HG03196 (cell line): ENCODE results near the gene OVCH2.
"Not testable (repeated sequence)": the region's sequence is repeated elsewhere in the genome, so short reads cannot be mapped to it uniquely, and the experiment has no call there.

Experiments used
- ATAC-seq: cut with Tn5 transposase; IDR thresholded peaks from one replicate; pipeline ENCODE4 v1.9.1; 2021; ENCODE audit not compliant: unreplicated experiment

Gene OVCH2

GRCh38 chr11:7672276-7672959 lies 33.9 kb downstream of the OVCH2 start:
- ATAC-seq = no peak

GRCh38 chr11:7671347-7672215 lies 34.7 kb downstream of the OVCH2 start:
- ATAC-seq = peak; percentile 55

GRCh38 chr11:7670641-7671040 lies 35.6 kb downstream of the OVCH2 start:
- ATAC-seq = no peak

GRCh38 chr11:7668911-7669310 lies 37.4 kb downstream of the OVCH2 start:
- ATAC-seq = no peak

- no peak for ATAC-seq
Observed at GRCh38 chr11:7668464-7668863, 37.8 kb downstream of the OVCH2 start.

GRCh38 chr11:7667460-7667859 lies 38.8 kb downstream of the OVCH2 start:
- no peak for ATAC-seq

GRCh38 chr11:7666292-7666866 lies 39.9 kb downstream of the OVCH2 start:
- no peak for ATAC-seq

GRCh38 chr11:7665473-7666291 lies 40.6 kb downstream of the OVCH2 start:
- ATAC-seq = peak; percentile 92

GRCh38 chr11:7664867-7665266 lies 41.4 kb downstream of the OVCH2 start:
- ATAC-seq = no peak

GRCh38 chr11:7663531-7663930 lies 42.7 kb downstream of the OVCH2 start:
- ATAC-seq = not testable (repeated sequence)

GRCh38 chr11:7657306-7658025 lies 48.8 kb downstream of the OVCH2 start:
- ATAC-seq = no peak

- no peak for ATAC-seq
Observed at GRCh38 chr11:7656704-7657103, 49.6 kb downstream of the OVCH2 start.

- no peak for ATAC-seq
Observed at GRCh38 chr11:7655253-7656217, 50.7 kb downstream of the OVCH2 start.

- no peak for ATAC-seq
Observed at GRCh38 chr11:7654195-7654705, 52.0 kb downstream of the OVCH2 start.

GRCh38 chr11:7651700-7652099 lies 54.6 kb downstream of the OVCH2 start:
- no peak for ATAC-seq

GRCh38 chr11:7651140-7651551 lies 55.1 kb downstream of the OVCH2 start:
- no peak for ATAC-seq

- ATAC-seq = no peak
Observed at GRCh38 chr11:7648264-7648663, 58.0 kb downstream of the OVCH2 start.

GRCh38 chr11:7646866-7647265 lies 59.4 kb downstream of the OVCH2 start:
- no peak for ATAC-seq

- no peak for ATAC-seq
Observed at GRCh38 chr11:7645206-7645605, 61.1 kb downstream of the OVCH2 start.
